ENCODE data around the gene PTPRK.

GRCh38 chr6:128053109-128053508 lies 467.3 kb downstream of the PTPRK start:
- TF ChIP-seq, protein P1, sequence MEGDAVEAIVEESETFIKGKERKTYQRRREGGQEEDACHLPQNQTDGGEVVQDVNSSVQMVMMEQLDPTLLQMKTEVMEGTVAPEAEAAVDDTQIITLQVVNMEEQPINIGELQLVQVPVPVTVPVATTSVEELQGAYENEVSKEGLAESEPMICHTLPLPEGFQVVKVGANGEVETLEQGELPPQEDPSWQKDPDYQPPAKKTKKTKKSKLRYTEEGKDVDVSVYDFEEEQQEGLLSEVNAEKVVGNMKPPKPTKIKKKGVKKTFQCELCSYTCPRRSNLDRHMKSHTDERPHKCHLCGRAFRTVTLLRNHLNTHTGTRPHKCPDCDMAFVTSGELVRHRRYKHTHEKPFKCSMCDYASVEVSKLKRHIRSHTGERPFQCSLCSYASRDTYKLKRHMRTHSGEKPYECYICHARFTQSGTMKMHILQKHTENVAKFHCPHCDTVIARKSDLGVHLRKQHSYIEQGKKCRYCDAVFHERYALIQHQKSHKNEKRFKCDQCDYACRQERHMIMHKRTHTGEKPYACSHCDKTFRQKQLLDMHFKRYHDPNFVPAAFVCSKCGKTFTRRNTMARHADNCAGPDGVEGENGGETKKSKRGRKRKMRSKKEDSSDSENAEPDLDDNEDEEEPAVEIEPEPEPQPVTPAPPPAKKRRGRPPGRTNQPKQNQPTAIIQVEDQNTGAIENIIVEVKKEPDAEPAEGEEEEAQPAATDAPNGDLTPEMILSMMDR (IDR thresholded peaks at IDR 0.05) = no peak
- TF ChIP-seq POLR2AphosphoS5 (IDR thresholded peaks at IDR 0.05) = no peak
- TF ChIP-seq EP300 (IDR thresholded peaks at IDR 0.05; ENCODE audit: low read depth) = no peak
- no peak for TF ChIP-seq POLR2A (IDR thresholded peaks at IDR 0.05)

Data from transverse colon (tissue), 4 donors.